T follicular helper cell (primary cell): ENCODE results near the gene CEP350.

Experiments
- DNase-seq: peaks from one replicate; pipeline ENCODE4 v3.0.0-alpha.2; 2020; ENCODE audit warnings: low read depth

CEP350 gene

GRCh38 chr1:180155182-180155682 lies 200.6 kb downstream of the CEP350 start:
- DNase-seq, result no peak

DNA sequence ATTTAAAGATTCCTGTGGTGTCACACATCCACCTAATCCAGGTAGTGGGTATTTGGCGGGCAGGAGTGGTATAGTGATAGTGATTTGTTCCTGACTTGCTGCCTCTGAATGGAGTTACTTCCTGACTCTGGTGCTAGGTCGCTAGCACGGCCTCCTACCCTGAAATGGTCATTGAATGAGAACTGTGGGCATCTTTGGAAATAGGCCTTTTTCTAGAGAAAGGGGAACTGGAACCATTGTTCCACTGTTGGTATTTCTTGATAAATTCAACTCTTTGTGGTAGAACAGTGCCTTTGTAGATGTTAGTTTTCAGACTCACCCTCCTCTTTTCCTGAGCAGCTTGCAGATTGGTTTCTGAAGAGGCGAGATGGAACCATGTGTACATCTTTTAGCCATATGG lies 201.6 kb downstream of the CEP350 start:
- no peak for DNase-seq

- DNase-seq, result no peak
These were observed 202.1 kb downstream of the CEP350 start for GRCh38 chr1:180156631-180157091.

DNA sequence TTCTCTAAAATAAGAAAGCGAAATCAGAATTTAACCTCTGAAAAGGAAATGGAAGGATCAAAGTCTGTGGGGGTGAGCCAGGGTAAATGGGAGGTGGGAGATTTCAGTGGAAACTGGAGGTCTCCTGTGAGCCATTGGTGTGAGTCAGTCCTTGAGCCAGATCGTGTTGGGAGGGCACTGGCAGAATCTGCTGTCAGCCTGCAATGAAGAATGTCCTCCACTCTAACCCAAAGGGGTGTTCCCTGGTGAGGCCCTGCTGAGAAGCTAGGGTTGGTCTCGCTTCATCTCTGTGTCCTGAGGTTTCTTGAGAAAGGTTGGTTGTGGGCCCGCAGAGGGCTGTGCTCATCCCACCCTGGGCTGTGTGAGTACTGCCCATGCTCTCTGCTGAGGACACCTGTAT lies 202.5 kb downstream of the CEP350 start:
- DNase-seq, result no peak

DNA sequence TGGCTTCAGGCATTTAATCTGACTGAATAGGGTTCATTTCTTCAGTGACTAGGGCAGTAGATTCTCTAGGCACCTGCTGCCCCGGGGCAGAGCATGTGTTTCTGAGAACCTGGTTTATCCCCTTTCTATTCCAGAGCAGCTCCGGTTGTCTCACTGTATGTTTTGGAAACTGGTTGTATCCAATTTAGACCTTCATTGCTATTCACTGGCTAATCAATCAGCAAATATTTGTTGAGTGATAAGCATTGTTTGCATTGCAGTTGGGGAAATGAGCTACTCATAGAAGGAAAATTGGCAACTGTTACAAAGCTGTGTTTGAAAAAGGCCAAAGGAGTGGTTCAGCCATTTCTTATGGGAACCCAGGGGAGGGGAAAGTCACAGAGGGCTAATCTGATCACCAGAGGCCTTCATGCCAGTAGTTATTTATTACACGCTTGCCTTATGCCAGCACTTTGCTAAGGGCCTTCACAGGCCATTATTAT lies 203.0 kb downstream of the CEP350 start:
- DNase-seq, result no peak

DNA sequence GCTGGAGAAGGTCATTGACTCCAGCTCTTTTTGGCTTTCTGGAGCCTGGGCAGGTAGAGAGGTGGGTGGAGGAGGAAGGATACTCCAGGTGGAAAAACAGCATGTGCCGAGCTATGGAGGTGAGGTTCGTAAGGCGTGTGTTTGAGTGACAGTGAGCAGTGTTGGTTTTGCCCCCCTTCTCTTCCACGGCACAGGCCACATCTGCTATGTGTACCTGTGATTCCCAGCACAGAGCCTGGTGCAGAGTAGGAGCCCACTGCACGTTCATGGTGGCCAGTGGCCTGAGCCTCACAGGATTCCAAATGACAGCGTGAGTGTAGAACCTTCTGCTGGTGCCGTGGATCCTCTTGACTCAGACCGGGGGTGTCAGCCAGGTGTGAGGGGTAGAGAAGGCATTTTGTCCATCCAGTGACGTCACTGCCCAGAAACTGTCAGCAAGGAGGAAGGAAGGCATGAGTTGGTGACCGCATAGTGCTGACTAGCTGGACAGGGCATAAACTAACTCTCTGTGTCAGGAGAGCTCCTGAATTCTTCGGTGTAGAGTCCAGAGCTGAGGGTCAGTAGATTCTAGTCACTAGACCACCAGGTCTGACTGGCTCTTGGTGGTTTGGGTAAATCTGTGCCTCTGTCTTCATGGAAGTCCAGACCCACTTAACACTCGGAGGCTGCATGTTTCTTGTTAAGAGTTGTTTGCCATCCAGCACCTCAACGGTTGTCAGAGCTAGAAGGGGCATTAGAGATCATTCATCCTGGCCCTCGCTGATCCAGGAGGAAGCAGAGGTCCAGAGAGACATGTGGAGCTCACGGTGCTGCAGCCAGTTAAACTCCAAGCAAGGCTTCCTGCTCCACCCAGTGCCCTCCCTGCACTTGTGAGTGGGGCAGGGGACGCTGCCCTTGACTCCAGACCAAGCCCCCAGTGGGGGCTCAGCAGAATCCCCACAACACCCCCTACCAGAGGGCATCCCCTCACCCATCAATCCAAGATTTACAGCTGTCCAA lies 203.8 kb downstream of the CEP350 start:
- no peak for DNase-seq

DNA sequence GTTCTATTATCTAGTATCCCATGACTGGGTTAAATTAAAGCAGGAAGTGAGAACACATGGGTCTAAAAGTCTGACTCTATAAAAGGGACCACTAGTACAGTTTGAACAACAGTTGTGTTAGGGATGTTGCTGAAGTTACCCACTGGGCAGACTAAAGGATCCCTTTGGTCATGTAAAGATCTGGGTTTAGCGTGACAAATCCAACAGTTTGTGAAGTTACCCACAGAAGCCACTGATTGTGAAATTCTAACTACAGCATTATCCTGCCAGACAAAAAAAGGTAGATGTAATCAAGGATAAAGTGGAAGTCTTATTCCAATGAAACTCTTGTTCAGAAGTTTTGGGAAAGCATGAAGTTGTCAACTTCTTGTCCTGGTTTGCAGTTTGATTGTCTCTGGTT lies 205.7 kb downstream of the CEP350 start:
- DNase-seq, result no peak

DNA sequence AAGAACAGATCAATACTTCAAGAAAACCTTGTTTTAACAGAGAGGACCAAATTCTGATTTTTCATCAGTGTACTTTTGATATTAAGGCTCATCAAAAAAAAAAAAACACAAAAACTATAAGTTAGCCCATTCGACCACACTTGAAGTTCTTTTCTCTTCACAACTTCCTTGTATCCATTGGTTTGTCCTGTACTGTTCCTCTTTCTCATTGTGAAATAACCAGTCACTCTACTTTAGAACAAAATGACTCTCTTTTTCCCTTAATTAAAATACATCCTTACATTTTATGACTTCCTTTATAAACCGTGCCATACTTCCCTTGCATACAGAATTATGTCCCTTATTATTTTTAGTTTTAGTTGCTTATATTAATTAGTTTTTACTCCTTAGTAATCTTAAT lies 208.4 kb downstream of the CEP350 start:
- no peak for DNase-seq
